Measurements from ENCODE around the gene MITF.

DNA sequence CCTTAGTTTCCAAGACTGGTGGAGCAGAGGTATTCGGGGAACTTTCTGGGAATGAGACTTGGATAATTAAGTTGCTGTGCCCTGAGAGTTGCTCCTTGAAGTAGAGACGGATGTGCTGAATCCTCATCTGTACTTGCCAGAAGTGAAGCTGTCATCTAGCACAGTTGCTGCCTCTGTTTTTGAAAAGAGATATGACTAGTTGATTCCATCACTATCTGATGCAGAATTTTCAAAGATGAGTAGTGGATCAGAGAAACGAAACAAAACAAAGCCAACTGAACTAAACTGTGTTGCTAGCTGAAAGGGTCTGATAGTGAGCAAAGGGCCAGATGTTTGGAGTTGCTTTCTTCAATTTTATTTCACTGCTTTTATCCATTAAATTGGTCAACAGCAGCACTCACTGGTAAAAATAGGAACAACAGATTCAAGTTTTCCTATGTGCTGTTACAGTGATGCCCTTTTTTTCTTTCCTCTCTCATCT lies 52.7 kb downstream of the MITF start:
- TF ChIP-seq, protein P1, sequence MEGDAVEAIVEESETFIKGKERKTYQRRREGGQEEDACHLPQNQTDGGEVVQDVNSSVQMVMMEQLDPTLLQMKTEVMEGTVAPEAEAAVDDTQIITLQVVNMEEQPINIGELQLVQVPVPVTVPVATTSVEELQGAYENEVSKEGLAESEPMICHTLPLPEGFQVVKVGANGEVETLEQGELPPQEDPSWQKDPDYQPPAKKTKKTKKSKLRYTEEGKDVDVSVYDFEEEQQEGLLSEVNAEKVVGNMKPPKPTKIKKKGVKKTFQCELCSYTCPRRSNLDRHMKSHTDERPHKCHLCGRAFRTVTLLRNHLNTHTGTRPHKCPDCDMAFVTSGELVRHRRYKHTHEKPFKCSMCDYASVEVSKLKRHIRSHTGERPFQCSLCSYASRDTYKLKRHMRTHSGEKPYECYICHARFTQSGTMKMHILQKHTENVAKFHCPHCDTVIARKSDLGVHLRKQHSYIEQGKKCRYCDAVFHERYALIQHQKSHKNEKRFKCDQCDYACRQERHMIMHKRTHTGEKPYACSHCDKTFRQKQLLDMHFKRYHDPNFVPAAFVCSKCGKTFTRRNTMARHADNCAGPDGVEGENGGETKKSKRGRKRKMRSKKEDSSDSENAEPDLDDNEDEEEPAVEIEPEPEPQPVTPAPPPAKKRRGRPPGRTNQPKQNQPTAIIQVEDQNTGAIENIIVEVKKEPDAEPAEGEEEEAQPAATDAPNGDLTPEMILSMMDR (IDR thresholded peaks at IDR 0.05; ENCODE audit: insufficient read depth, low read length): peak; percentile 25
- no peak for TF ChIP-seq REST (IDR thresholded peaks at IDR 0.05; ENCODE audit: insufficient replicate concordance, low read depth)
- no peak for TF ChIP-seq POLR2AphosphoS5 (IDR thresholded peaks at IDR 0.05; ENCODE audit: low read depth)
- TF ChIP-seq GABPA (IDR thresholded peaks at IDR 0.05; ENCODE audit: low read depth): no peak
- TF ChIP-seq SPI1 (IDR thresholded peaks at IDR 0.05; ENCODE audit: borderline replicate concordance, low read depth): no peak
